GM23338 (cell line): Measurements from ENCODE around the gene MFF. TPM values are rescaled to one million over a fixed set of nuclear protein-coding genes. Genes with fewer than 3 reads are reported as not detected.

Experiments
- ATAC-seq: fragments of 200-7000 bp; cut with Tn5 transposase; 3 replicates; pipeline ENCODE4 v1.9.1; 2020
- DNase-seq: peaks from one replicate; pipeline ENCODE4 v3.0.0-alpha.2; 2015; ENCODE audit warnings: low spot score
- H2AFZ ChIP-seq: fragments of 200-600 bp; sonication (generic); 2 replicates; pipeline ENCODE4 v1.8.0; 2016; ENCODE audit warnings: antibody characterized with exemption, mild to moderate bottlenecking, moderate library complexity
- H3F3A ChIP-seq: fragments of 200-600 bp; sonication (generic); replicated peaks from 2 replicates; pipeline ENCODE4 v1.8.0; 2017; ENCODE audit warnings: antibody characterized with exemption, mixed run types, low read depth
- H3K27ac ChIP-seq: fragments of 200-600 bp; sonication (generic); 2 replicates; pipeline ENCODE4 v1.6.1; 2016; ENCODE audit warnings: low read depth
- H3K27me3 ChIP-seq: fragments of 200-600 bp; sonication (generic); 2 replicates; pipeline ENCODE4 v1.8.0; 2016; ENCODE audit warnings: mild to moderate bottlenecking, mixed run types, moderate library complexity; ENCODE audit not compliant: insufficient read depth
- H3K36me3 ChIP-seq: fragments of 200-600 bp; sonication (generic); 2 replicates; pipeline ENCODE4 v1.8.0; 2016; ENCODE audit warnings: mild to moderate bottlenecking; ENCODE audit not compliant: insufficient read depth
- H3K4me1 ChIP-seq: fragments of 200-600 bp; sonication (generic); 2 replicates; pipeline ENCODE4 v1.8.0; 2016; ENCODE audit warnings: mild to moderate bottlenecking, moderate library complexity; ENCODE audit not compliant: insufficient read depth
- H3K4me2 ChIP-seq: fragments of 200-600 bp; sonication (generic); 2 replicates; pipeline ENCODE4 v1.7.1; 2017; ENCODE audit warnings: mixed run types
- H3K4me3 ChIP-seq: fragments of 200-600 bp; sonication (generic); 2 replicates; pipeline ENCODE4 v1.6.1; 2016; ENCODE audit warnings: mixed run types
- H3K79me2 ChIP-seq: fragments of 200-600 bp; sonication (generic); replicated peaks from 2 replicates; pipeline ENCODE4 v1.8.0; 2017; ENCODE audit warnings: mild to moderate bottlenecking; ENCODE audit not compliant: insufficient read depth
- H3K9me2 ChIP-seq: fragments of 200-600 bp; sonication (generic); 2 replicates; pipeline ENCODE4 v1.8.0; 2017; ENCODE audit not compliant: insufficient read depth
- H4K20me1 ChIP-seq: fragments of 200-600 bp; sonication (generic); replicated peaks from 2 replicates; pipeline ENCODE4 v1.8.0; 2017; ENCODE audit warnings: mild to moderate bottlenecking; ENCODE audit not compliant: insufficient read depth
- H3K27ac Mint-ChIP-seq: 2 replicates; pipeline ENCODE4 v1.8.0; 2020; ENCODE audit warnings: inconsistent platforms, mild to moderate bottlenecking, moderate library complexity, mixed read lengths
- H3K27me3 Mint-ChIP-seq: 3 replicates; pipeline ENCODE4 v1.8.0; 2022; ENCODE audit warnings: low read depth, mild to moderate bottlenecking, moderate library complexity, mixed read lengths, inconsistent platforms; ENCODE audit not compliant: insufficient read depth, poor library complexity
- H3K36me3 Mint-ChIP-seq: 3 replicates; pipeline ENCODE4 v1.8.0; 2021; ENCODE audit warnings: low read depth, mild to moderate bottlenecking, inconsistent platforms, moderate library complexity, mixed read lengths
- H3K4me1 Mint-ChIP-seq: 3 replicates; pipeline ENCODE4 v1.8.0; 2020; ENCODE audit warnings: mild to moderate bottlenecking, inconsistent platforms, mixed read lengths
- H3K4me3 Mint-ChIP-seq: 3 replicates; pipeline ENCODE4 v1.8.0; 2021; ENCODE audit warnings: moderate library complexity, mild to moderate bottlenecking, inconsistent platforms, mixed read lengths
- H3K9me3 Mint-ChIP-seq: 3 replicates; pipeline ENCODE4 v1.8.0; 2020; ENCODE audit warnings: moderate library complexity, mild to moderate bottlenecking, inconsistent platforms, mixed read lengths
- CREB1 ChIP-seq: fragments of 250-450 bp; sonication (Bioruptor Pico); IDR thresholded peaks from 2 replicates; pipeline ENCODE4 v1.5.0; 2020; ENCODE audit warnings: low read depth, mild to moderate bottlenecking, moderate library complexity
- EZH2 ChIP-seq: fragments of 200-600 bp; sonication (generic); IDR thresholded peaks from one replicate; pipeline ENCODE4 v1.8.0; 2017; ENCODE audit warnings: antibody characterized with exemption, mild to moderate bottlenecking, low read depth; ENCODE audit not compliant: unreplicated experiment
- EZH2phosphoT487 ChIP-seq: fragments of 200-600 bp; sonication (generic); IDR thresholded peaks from one replicate; pipeline ENCODE4 v1.8.1; 2018; ENCODE audit warnings: antibody characterized with exemption; ENCODE audit not compliant: unreplicated experiment
- JUNB ChIP-seq: IDR thresholded peaks from one replicate; pipeline ENCODE4 v1.6.1; 2016; ENCODE audit warnings: antibody characterized with exemption; ENCODE audit not compliant: unreplicated experiment
- NANOG ChIP-seq: IDR thresholded peaks from 2 replicates; pipeline ENCODE4 v1.6.1; 2016; ENCODE audit warnings: antibody characterized with exemption, borderline replicate concordance
- POLR2AphosphoS5 ChIP-seq: IDR thresholded peaks from 2 replicates; pipeline ENCODE4 v1.6.1; 2016; ENCODE audit warnings: antibody characterized with exemption, low read depth
- STAT1 ChIP-seq: IDR thresholded peaks from one replicate; pipeline ENCODE4 v1.6.1; 2016; ENCODE audit warnings: antibody characterized with exemption; ENCODE audit not compliant: unreplicated experiment
- ZNF114 ChIP-seq: fragments of 250-450 bp; sonication (Bioruptor Pico); IDR thresholded peaks from 2 replicates; pipeline ENCODE4 v1.5.0; 2020; ENCODE audit warnings: mild to moderate bottlenecking, moderate library complexity
- ZNF331 ChIP-seq: fragments of 250-450 bp; sonication (Bioruptor Pico); IDR thresholded peaks from 2 replicates; pipeline ENCODE4 v1.5.0; 2020; ENCODE audit warnings: low read depth, mild to moderate bottlenecking, moderate library complexity
- polyA plus RNA-seq: library from polyadenylated mRNA; unstranded; fragments of >200 nt; fragmentation: Nextera tagmentation; extraction: Ambion mirVana; gene quantifications from 2 replicates; pipeline ENCODE4 v1.2.1, GENCODE V29; 2016
- total RNA-seq: library from RNA; depleted of rRNA; stranded (reverse); fragments of >200 nt; shearing (Covaris generic); gene quantifications from 2 replicates; pipeline ENCODE4 v1.2.3, GENCODE V29; 2014
- TF ChIP-seq, protein P1 (sequence below): fragments of 250-450 bp; sonication (Bioruptor Pico); IDR thresholded peaks from 2 replicates; pipeline ENCODE4 v1.5.0; 2020; ENCODE audit warnings: mild to moderate bottlenecking, moderate library complexity
- TF ChIP-seq, protein P2 (sequence below), 2 experiments: fragments of 200-600 bp in 1 of 2; sonication (generic) in 1 of 2; conservative IDR thresholded peaks; 2 replicates each; pipeline versions ENCODE4 v1.5.1 to v1.6.1; 2016 to 2017; ENCODE audit warnings: antibody characterized with exemption in 2 of 2, low read depth in 2 of 2, mild to moderate bottlenecking in 2 of 2, moderate library complexity in 1 of 2
- TF ChIP-seq, protein P3 (sequence below): IDR thresholded peaks from one replicate; pipeline ENCODE4 v1.6.1; 2018; ENCODE audit warnings: antibody characterized with exemption; ENCODE audit not compliant: unreplicated experiment

The MFF gene
- total and polyA plus RNA-seq, 2 experiments from 2014 or later: 112 to 161 TPM

DNA sequence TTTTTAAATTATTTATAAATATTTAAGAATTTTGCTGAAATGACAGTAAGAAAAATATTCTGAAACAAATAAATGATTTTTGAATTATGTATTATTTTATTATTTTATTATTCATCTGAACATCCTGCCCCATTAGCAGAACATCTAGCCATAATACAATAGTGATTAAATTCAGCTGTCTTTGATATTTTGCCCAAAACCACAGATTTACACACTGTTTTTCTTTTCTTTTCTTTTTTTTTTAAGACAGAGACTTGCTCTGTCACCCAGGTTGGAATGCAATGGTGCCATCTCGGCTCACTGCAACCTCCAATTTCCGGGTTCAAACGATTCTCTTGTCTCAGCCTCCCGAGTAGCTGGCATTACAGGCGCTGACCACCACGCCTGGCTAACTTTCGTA, 64.6 kb downstream of the MFF start:
- DNase-seq (no peak), ATAC-seq (no peak)
- Histone ChIP-seq H3K4me2 (no peak overlapping the region), H3K4me3 (no peak overlapping the region), H2AFZ (peak overlapping the region; percentile 84), H4K20me1 (no peaks in the 10 kb centered on the region), H3K4me1 (peaks cover 8% of the 10 kb centered on the region), H3K9me2 (0 out of 2 replicates have a peak, but pooled peaks cover 3% of the 10 kb centered on the region), H3K36me3 (no peaks in the 10 kb centered on the region), H3K79me2 (no peaks in the 10 kb centered on the region), H3K27ac (no peak overlapping the region), H3K27me3 (no peaks in the 10 kb centered on the region), H3F3A (no peaks in the 10 kb centered on the region)
- H3K4me3 Mint-ChIP-seq: no peak overlapping the region
- TF ChIP-seq EZH2phosphoT487: no peak
- TF ChIP-seq, protein P1, sequence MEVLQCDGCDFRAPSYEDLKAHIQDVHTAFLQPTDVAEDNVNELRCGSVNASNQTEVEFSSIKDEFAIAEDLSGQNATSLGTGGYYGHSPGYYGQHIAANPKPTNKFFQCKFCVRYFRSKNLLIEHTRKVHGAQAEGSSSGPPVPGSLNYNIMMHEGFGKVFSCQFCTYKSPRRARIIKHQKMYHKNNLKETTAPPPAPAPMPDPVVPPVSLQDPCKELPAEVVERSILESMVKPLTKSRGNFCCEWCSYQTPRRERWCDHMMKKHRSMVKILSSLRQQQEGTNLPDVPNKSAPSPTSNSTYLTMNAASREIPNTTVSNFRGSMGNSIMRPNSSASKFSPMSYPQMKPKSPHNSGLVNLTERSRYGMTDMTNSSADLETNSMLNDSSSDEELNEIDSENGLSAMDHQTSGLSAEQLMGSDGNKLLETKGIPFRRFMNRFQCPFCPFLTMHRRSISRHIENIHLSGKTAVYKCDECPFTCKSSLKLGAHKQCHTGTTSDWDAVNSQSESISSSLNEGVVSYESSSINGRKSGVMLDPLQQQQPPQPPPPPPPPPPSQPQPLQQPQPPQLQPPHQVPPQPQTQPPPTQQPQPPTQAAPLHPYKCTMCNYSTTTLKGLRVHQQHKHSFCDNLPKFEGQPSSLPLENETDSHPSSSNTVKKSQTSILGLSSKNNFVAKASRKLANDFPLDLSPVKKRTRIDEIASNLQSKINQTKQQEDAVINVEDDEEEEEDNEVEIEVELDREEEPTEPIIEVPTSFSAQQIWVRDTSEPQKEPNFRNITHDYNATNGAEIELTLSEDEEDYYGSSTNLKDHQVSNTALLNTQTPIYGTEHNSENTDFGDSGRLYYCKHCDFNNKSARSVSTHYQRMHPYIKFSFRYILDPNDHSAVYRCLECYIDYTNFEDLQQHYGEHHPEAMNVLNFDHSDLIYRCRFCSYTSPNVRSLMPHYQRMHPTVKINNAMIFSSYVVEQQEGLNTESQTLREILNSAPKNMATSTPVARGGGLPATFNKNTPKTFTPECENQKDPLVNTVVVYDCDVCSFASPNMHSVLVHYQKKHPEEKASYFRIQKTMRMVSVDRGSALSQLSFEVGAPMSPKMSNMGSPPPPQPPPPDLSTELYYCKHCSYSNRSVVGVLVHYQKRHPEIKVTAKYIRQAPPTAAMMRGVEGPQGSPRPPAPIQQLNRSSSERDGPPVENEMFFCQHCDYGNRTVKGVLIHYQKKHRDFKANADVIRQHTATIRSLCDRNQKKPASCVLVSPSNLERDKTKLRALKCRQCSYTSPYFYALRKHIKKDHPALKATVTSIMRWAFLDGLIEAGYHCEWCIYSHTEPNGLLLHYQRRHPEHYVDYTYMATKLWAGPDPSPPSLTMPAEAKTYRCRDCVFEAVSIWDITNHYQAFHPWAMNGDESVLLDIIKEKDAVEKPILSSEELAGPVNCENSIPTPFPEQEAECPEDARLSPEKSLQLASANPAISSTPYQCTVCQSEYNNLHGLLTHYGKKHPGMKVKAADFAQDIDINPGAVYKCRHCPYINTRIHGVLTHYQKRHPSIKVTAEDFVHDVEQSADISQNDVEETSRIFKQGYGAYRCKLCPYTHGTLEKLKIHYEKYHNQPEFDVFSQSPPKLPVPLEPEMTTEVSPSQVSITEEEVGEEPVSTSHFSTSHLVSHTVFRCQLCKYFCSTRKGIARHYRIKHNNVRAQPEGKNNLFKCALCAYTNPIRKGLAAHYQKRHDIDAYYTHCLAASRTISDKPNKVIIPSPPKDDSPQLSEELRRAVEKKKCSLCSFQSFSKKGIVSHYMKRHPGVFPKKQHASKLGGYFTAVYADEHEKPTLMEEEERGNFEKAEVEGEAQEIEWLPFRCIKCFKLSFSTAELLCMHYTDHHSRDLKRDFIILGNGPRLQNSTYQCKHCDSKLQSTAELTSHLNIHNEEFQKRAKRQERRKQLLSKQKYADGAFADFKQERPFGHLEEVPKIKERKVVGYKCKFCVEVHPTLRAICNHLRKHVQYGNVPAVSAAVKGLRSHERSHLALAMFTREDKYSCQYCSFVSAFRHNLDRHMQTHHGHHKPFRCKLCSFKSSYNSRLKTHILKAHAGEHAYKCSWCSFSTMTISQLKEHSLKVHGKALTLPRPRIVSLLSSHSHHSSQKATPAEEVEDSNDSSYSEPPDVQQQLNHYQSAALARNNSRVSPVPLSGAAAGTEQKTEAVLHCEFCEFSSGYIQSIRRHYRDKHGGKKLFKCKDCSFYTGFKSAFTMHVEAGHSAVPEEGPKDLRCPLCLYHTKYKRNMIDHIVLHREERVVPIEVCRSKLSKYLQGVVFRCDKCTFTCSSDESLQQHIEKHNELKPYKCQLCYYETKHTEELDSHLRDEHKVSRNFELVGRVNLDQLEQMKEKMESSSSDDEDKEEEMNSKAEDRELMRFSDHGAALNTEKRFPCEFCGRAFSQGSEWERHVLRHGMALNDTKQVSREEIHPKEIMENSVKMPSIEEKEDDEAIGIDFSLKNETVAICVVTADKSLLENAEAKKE: no peak
- TF ChIP-seq POLR2AphosphoS5: no peak
- TF ChIP-seq ZNF114 (CRISPR knock-in tag): no peak
- no peak for TF ChIP-seq CREB1 (CRISPR knock-in tag)
- TF ChIP-seq NANOG: no peak
- no peak for TF ChIP-seq STAT1
- TF ChIP-seq ZNF331: no peak
- TF ChIP-seq, protein P2, sequence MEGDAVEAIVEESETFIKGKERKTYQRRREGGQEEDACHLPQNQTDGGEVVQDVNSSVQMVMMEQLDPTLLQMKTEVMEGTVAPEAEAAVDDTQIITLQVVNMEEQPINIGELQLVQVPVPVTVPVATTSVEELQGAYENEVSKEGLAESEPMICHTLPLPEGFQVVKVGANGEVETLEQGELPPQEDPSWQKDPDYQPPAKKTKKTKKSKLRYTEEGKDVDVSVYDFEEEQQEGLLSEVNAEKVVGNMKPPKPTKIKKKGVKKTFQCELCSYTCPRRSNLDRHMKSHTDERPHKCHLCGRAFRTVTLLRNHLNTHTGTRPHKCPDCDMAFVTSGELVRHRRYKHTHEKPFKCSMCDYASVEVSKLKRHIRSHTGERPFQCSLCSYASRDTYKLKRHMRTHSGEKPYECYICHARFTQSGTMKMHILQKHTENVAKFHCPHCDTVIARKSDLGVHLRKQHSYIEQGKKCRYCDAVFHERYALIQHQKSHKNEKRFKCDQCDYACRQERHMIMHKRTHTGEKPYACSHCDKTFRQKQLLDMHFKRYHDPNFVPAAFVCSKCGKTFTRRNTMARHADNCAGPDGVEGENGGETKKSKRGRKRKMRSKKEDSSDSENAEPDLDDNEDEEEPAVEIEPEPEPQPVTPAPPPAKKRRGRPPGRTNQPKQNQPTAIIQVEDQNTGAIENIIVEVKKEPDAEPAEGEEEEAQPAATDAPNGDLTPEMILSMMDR (conservative IDR thresholded peaks at IDR 0.05; ENCODE audit: low read depth in 2 of 2): no peak
- no peak for TF ChIP-seq EZH2
- TF ChIP-seq, protein P3, sequence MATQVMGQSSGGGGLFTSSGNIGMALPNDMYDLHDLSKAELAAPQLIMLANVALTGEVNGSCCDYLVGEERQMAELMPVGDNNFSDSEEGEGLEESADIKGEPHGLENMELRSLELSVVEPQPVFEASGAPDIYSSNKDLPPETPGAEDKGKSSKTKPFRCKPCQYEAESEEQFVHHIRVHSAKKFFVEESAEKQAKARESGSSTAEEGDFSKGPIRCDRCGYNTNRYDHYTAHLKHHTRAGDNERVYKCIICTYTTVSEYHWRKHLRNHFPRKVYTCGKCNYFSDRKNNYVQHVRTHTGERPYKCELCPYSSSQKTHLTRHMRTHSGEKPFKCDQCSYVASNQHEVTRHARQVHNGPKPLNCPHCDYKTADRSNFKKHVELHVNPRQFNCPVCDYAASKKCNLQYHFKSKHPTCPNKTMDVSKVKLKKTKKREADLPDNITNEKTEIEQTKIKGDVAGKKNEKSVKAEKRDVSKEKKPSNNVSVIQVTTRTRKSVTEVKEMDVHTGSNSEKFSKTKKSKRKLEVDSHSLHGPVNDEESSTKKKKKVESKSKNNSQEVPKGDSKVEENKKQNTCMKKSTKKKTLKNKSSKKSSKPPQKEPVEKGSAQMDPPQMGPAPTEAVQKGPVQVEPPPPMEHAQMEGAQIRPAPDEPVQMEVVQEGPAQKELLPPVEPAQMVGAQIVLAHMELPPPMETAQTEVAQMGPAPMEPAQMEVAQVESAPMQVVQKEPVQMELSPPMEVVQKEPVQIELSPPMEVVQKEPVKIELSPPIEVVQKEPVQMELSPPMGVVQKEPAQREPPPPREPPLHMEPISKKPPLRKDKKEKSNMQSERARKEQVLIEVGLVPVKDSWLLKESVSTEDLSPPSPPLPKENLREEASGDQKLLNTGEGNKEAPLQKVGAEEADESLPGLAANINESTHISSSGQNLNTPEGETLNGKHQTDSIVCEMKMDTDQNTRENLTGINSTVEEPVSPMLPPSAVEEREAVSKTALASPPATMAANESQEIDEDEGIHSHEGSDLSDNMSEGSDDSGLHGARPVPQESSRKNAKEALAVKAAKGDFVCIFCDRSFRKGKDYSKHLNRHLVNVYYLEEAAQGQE: no peak
- no peak for TF ChIP-seq JUNB
- peaks cover 4% of the 10 kb centered on the region for H3K27me3 Mint-ChIP-seq
- H3K9me3 Mint-ChIP-seq: no peaks in the 10 kb centered on the region
- peaks cover 10% of the 10 kb centered on the region for H3K4me1 Mint-ChIP-seq
- H3K27ac Mint-ChIP-seq: no peak overlapping the region
- H3K36me3 Mint-ChIP-seq: no peaks in the 10 kb centered on the region
